Measurements from ENCODE around the gene SPTLC2. TPM values are rescaled to one million over a fixed set of nuclear protein-coding genes. Genes with fewer than 3 reads are reported as not detected.

Gene SPTLC2
- total and polyA plus RNA-seq, 2 of the 8 experiments (the other 6 are each of a cell fraction or from before 2014, with no cell fraction given) = 8.9 to 35.1 TPM

DNA sequence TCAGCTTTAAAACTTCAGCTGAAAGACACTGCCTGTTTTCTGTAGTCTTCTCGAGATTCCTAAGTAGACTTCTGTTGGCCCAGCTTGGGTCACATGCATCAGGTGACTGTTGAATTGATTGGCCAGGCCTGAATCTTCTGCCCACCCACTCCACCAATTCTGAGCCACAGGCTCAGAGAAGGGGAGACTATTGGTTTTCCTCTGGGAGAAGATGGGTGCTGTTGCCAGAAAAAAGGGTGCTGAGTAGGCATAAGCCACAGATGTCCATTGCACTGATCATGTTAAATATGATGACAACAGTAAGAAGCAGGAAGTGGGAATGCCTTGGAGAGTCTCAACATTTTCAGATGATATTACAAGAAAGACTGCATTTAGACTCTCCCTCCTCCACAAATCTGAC, 6.8 kb upstream of the SPTLC2 start:
- Histone ChIP-seq H3K56ac (replicated peaks; ENCODE audit: insufficient read length, low read depth, low read length) (no peak overlapping the region), H3K79me2 (ENCODE audit: control insufficient read depth in 1 of 2, insufficient read depth in 2 of 2, low read length in 2 of 2) (no peaks in the 10 kb centered on the region), H2AFZ (ENCODE audit: low read length) (no peak overlapping the region; the same call in 1 of the 2 replicates), H3K27ac (ENCODE audit: low read depth, low read length) (no peak overlapping the region), H3K18ac (ENCODE audit: extremely low read depth, low read length) (no peak overlapping the region), H2BK12ac (ENCODE audit: low read depth, low read length) (no peak overlapping the region), H3K36me3 (ENCODE audit: control insufficient read depth in 2 of 4, insufficient read depth in 4 of 4, low read length in 3 of 4) (no peaks in the 10 kb centered on the region), H4K20me1 (replicated peaks in 1 of 2; ENCODE audit: control insufficient read depth in 1 of 2, insufficient read depth in 2 of 2, low read length in 2 of 2) (no peaks in the 10 kb centered on the region), H3K79me1 (ENCODE audit: low read depth, low read length) (no peaks in the 10 kb centered on the region), H4K8ac (ENCODE audit: extremely low read depth, insufficient read depth, low read length) (no peak overlapping the region), H2BK20ac (ENCODE audit: low read length) (no peak overlapping the region), H4K91ac (replicated peaks; ENCODE audit: insufficient read length, low read length) (no peak overlapping the region), H3K4ac (replicated peaks; ENCODE audit: insufficient read length, low read depth, low read length) (no peak overlapping the region), H3K23me2 (ENCODE audit: low read depth, low read length) (no peaks in the 10 kb centered on the region; the same call in 1 of the 2 replicates), H3K14ac (ENCODE audit: insufficient read length) (no peak overlapping the region), H3K23ac (ENCODE audit: insufficient read length) (no peak overlapping the region), H3K9ac (replicated peaks in 1 of 4; ENCODE audit: extremely low read depth in 1 of 4, low read depth in 3 of 4, low read length in 3 of 4) (no peak overlapping the region), H3K9me3 (ENCODE audit: insufficient read depth in 2 of 2, low read depth in 1 of 2, low read length in 1 of 2) (no peaks in the 10 kb centered on the region), H2AK5ac (ENCODE audit: low read depth, low read length) (no peak overlapping the region), H3K27me3 (replicated peaks in 1 of 4; ENCODE audit: control insufficient read depth in 3 of 4, extremely low read depth in 1 of 4, insufficient read depth in 3 of 4, low read length in 3 of 4) (no peaks in the 10 kb centered on the region), H3K4me2 (ENCODE audit: insufficient read depth in 1 of 2, low read depth in 2 of 2, low read length in 2 of 2) (no peak overlapping the region), H4K5ac (ENCODE audit: insufficient read length, low read depth, low read length) (no peak overlapping the region), H2BK120ac (replicated peaks; ENCODE audit: low read depth, low read length) (no peak overlapping the region), H3K4me3 (ENCODE audit: extremely low read depth in 1 of 4, insufficient read depth in 2 of 4, low read depth in 3 of 4, low read length in 4 of 4) (no peak overlapping the region), H3K4me1 (replicated peaks in 1 of 4; ENCODE audit: control insufficient read depth in 3 of 4, insufficient read depth in 4 of 4, low read length in 3 of 4) (no peaks in the 10 kb centered on the region), H2BK15ac (ENCODE audit: low read length) (no peak overlapping the region), H2BK5ac (ENCODE audit: low read depth, low read length) (no peak overlapping the region)
- TF ChIP-seq SIX5 (IDR thresholded peaks at IDR 0.05; ENCODE audit: low read depth, low read length) = no peak
- DNase-seq (ENCODE audit: low read depth in 1 of 2, low spot score in 2 of 2) = no peak
- ChIA-PET CTCF (ENCODE audit: partially characterized antibody) (no interaction called here), POLR2A (ENCODE audit: partially characterized antibody) (no interaction called here)
- 94% methylated on average over 1 of the region's 1 CpG; no CpG with 5 or more reads in 1 of the 2 experiments for WGBS, 2 experiments (ENCODE audit: extremely low coverage in 1 of 2, insufficient coverage in 1 of 2, insufficient read length in 1 of 2, insufficient replicate concordance in 2 of 2, low coverage in 1 of 2, low lambda C conversion rate in 2 of 2, missing lambda C conversion rate in 1 of 2)
- no peak for FAIRE-seq
